Stimulated activated CD4-positive, alpha-beta T cell treated with anti-CD3 and anti-CD28 coated beads, Interleukin-4, amount 100 ng/mL, for 24 hours (primary cell): ENCODE data around the gene ANKRD11.
"Not testable (repeated sequence)": the region's sequence is repeated elsewhere in the genome, so short reads cannot be mapped to it uniquely, and the experiment has no call there.

Source experiments
- DNase-seq: peaks from one replicate; pipeline ENCODE4 v3.0.0-alpha.2; 2020

Gene ANKRD11

DNA sequence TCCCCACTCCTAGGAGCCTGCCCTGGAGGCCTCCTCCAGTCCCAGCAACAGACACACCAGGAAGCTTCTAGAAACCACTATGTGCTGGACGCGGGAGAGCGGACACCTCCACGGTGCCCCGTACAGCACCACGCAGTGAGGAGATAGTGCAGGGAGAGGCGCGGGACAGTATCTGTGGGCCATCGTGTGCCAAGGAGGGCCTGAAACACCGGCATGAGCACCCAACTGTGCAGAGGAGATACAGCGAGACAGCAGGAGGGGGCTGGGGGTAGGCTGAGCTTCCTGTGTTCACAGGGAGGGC is 215.1 kb downstream of the ANKRD11 start:
- DNase-seq: no peak

DNA sequence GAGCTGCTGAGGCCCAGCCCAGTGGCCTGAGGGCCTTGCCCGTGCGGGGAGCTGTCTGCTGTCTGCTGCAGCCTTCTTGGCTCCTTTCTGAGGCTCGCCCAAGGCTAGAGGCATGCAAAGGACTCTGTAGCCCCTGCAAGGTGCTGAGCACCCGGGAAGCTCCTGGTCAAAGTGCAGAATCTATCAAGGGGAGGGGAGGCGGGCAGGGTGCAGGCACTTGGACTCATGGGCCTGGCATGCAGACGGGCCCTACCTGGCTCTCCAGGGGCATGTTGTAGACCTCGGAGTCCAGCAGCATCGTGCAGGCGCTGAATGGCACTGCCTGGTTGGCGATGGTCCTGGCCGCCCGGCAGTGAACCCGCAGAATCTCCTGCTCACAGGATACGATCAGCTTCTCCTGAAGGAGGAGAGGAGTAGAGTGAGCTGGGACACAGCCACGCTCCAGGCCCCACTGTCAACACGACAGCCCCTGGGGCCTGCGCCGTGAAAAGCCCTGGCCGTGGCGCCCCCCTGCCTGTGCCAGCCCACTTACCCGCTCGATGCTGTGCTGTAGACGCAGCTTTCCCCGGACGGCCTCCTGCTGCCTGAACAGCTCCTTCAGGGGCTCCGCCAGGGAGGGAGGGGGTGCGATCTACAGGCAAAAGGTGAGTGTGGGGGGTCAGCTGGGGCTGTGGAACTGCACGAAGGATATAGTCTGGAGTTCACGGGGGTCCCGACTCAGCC is 215.6 kb downstream of the ANKRD11 start:
- DNase-seq: no peak

DNA sequence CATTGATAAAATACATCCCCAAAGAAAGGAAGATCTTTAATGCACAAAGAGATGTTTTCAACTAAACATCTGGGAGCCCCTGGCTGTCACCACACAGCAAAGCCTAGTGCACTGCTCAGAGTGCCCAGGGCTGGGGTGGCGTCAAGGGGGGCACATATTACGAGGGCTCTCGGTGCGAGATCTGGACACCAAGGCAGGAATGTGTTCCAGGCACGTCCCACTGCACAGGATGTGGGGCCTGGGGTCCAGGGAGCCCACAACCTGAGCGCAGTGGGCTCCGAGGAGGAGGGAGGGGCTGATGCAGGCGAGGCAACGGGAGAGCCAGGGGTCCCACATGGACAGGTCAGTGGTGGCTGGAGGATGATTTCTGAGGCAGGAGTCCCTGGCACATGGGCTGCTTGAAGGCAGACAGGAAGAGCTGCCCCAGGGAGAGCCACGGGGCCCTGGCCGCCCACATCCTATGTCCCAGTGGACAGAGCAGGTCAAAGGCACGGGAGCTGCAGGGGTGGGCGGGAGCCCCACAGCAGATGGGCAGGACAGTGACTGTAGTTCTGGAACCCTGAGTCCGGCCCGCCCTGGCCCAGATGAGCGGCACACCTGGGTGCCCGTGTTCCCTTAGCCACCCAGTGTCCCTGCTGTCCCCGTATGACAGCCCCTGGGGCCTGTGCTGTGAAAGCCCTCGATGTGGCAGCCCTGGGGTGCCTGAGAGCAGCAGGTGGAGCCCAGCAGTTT is 216.5 kb downstream of the ANKRD11 start:
- DNase-seq: no peak

DNA sequence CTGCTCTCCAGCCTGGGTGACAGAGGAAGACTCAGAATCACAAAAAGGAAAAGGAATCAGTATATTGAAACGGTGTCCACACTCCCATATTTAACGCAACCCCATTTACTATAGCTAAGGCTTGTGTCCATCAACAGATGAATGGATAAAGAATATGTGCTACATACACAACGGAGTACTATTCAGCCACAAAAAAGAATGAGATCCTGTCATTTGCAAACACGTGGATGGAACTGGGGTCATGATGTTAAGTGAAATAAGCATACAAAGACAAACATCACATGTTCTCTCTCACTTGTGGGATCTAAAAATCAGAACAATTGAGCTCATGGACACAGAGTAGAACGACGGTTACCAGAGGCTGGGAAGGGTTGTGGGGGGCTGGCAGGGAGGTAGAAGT is 217.7 kb downstream of the ANKRD11 start:
- DNase-seq: no peak

DNA sequence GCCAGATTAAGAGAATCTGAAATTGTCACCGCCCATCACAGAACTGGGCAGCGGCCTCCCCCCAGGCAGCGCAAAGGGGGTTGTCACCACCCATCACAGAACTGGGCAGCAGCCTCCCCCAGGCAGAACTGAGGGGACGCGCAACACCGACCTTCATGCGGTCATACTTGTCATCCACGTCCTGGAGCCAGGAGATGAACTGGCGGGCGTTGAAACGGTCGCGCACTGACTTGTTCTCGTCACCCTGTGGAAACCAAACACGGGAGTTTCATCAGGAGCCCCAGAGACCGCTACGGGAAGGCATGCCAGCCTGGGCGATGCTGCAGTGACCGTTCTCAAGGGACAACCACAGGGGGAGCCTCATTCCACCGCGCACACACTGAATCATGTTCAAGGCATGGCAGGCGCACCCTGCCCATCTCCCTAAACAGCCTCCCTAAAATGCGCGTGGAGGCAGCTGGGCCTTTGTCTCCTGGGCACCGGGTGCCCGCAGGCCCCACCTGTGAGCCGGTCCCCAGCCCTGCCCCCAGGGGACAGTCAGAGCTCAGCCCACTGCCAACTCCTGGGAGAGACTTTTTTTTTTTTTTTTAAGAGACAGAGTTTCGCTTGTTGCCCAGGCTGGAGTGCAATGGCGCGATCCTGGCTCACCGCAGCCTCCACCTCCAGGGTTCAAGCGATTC is 219.6 kb downstream of the ANKRD11 start:
- no peak for DNase-seq

DNA sequence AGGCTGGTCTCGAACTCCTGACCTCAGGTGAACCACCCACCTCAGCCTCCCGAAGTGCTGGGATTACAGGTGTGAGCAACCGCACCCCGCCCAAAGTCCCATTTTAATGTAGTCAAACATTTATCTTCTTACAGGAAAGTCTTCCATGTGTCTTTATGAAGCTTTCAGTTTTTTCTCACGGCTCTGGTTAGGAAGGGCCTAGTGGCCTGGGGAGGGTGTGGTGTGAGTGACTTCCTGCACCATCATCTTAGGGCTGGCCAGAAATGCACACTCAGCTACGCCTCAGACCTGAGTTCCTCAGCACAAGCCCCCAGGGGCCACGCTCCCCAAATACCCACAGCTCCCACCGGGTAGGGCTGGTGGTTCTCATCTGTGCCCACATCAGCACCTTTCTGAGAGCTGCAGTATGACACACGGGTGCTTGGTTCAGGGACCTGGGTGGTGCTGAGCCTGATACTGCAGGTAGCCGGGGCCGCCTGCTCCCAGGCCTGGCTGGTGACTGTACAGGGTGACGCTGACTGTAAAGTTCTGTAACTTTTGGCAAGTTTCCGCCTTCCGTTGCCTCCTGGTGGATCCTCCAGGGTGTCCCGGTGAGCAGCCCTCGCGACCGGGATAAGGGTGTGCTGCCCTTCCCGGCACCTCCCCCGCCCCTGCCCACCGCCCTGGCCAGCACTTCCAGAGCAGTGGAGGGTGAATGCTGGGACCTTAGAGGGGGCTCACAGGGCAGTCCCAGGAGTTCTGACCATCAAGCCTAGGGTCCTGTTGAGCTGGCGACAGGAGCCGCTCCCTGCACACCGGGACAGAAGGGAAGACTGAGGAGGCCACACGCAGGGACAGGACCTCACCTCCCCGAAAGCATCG is 220.3 kb downstream of the ANKRD11 start:
- no peak for DNase-seq

DNA sequence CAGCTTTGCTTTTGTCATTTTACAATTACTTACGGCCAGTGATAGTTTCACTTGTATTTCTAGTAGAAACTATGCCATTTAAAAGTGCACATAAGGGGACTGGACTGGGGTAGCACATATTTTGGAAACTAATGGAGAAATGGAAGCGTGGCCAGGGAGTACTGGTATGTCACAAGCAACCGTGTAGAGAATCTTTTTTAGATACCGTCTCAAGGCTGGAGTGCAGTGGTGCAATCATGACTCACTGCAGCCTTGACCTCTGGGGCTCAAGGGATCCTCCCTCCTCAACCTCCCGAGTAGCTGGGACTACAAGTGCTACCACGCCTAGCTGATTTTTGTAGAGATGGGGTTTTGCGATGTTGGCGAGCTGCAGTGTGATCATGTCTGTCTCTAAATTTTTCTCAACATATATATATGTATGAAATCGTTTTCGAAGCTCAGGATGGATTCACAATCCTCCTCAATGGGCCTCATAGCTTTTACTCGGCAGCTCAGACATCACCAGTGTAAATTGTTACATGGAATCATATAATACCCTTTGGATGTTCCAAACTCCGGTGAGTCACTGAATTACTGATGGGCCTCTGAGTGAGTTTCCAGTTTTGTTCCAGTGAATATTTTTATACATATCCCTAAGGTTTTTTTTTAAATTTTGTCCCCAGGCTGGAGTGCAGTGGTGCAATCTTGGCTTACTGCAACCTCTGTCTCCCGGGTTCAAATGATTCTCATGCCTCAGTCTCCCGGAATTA is 221.2 kb downstream of the ANKRD11 start:
- no peak for DNase-seq

DNA sequence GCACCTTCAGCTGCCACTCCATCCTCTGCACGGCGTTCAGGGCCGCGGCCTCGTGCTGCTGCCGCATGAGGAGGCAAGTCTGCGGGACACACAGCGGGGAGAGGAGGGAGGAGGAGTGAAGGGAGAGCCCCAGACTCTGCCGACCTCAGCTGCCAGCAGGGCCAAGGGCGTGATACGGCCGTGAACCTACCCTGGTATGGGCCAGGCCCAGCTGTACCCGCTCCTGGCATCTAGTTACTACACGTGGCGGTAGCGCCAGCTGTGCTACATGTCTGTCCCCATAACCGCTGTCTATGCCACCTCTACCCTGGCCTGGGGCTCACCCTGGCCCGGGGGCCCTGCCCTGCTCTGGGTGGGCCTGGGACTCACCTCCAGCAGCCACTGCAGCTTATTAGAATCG is 221.8 kb downstream of the ANKRD11 start:
- no peak for DNase-seq

DNA sequence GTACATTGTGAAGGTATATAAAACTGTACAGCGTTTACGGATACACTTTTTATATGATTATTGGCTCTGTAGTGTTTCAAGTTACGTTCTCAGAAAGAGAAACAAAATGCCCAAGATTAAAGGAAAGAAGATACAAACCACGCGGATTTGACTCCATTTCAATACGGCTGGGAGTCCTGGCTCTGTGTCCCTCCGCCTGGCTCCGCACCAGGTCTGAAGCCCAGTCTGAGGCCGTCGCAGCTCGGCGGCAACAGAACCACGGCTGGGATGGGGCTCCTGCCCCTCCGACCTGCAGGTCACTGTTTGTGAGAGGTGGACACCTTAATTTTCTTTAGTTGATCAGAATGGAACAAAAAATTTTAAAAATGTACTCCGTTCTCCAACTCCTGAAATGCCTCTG is 222.6 kb downstream of the ANKRD11 start:
- DNase-seq: not testable (repeated sequence)

DNA sequence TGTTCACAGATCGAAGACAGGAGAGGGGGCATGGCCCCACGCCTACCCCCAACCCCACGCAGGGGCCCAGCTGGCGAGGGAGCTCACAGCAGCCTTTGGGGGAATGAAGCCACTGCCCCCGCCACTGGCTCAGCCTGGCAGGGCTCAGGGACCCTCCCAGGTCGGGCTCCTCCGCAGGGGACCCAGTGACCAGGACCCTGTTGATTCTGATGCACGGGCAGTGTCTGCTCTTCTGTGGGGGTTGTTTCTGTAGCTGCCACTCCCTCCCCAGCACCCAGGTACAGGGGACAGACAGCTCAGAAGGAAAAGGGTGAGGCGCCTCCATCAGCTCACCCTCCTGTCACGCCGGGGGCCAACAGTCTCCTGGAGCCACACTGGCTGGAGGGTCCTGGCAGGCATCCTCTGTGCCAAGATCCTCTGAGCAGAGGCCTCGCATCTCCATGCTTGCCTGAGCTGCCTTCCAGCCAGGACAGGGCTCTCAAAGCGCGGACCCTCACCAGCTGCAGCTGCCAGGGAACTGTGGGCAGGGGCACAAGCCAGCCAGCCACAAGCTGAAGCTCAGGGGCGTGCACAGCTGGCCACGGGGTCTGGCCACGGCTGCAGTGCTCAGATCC is 223.7 kb downstream of the ANKRD11 start:
- no peak for DNase-seq

DNA sequence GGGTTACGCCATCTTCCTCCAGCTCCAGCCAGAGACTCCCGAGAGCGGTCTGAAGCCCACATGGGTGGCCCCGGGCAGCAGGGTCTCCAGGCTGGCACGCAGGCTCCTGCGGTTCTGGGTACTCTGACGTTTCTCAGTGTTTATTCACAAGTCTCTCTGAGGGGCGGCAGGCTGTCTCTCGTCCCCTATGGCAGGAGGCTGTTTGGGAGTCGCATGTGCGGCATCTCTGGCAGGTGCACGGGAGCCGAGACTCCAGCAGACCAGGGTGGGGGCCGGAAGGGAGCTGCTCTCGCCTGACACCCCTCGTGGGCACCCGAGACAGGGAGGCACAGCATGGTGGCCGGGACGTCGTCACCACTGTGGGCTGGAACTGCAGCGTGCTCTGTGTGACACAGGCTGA is 224.7 kb downstream of the ANKRD11 start:
- no peak for DNase-seq

DNA sequence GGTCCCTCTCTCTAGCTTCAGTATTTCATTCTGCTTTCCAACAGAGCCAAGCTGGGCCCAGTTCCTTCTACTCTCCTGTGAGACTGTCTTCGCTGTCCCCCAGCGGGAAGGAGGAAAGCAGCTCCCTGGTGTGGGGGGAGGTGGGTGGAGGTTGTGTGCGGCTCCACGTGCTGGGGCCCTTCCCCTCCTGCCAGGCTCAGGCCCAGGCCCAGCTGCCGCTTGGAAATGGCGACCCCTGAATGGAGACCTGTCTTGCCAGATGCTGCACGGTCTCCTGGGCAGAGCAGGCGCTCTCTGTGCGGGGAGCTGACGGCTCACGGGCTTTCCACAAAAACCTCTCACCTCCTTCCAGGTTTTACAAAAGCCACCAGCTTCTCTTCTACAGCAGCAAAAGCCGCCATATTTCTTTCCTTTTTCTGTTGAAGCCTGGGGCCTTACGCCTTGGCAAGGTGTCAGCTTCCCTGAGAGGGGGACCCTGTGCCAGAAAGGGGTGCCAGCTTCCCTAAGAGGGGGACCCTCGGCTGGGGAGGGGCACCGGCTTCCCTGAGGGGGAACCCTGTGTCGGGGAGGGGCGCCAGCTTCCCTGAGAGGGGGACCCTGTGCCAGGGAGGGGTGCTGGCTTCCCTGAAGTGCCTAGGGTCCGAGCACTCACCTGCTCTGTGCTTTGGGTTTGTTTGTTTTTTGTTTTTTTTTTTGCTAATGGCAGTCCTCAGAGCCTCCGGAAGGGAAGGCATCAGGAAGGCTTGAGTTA is 225.4 kb downstream of the ANKRD11 start:
- no peak for DNase-seq

DNA sequence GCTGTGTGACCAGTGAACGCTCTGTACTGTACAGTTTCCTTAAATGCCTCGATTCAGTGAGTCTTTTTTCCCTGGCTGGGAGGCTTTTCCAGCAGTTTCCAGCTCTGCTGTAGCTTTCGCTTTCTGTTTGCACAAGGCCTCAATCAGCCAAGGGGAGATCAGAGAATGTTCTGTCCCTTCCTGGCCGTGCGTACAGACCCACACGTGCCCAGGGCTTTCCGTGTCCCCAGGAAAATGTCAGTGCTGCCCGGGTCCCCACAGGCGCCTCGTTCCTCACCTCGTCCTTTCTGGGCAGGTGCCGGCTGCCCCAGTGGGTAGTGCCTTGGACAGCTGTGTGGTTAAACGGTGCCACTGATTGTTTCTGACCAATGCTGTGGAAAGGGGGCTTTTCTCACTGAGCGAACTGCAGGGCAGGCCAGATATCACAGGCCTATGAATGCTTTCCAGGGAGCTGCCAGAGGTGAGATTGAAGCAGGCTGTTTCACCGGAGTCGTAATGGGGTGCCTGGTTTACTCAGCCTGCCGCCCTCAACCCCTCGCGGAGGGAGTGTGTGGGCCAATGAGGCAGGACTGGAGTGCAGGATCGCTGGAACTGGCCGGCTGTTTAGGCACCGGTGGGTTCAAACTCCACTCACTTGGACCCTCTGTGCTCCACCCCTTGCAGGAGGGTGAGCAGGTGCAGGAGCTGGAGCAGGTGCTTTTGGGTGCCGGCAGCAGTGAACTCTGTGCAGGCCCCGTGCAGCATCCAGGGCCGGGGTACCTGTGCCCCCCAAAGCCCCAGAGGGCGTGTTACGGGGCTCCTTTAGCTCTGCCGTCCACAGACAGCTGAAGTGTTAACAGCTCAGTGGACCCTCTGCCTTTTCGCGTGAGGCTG is 228.4 kb downstream of the ANKRD11 start:
- no peak for DNase-seq

DNA sequence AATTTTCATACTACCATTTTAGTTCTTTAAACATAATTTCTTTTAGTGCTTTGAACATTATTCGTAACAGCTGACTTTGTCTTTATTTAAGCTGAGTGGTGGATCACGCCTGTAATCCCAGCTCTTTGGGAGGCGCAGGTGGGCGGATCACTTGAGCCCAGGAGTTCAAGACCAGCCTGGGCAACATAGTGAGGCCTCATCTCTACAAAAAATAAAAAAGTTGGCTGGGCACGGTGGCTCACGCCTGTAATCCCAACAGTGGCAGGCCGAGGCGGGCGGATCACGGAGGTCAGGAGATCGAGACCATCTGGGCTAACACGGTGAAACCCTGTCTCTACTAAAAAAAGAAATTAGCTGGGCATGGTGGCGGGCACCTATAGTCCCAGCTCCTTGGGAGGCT is 230.5 kb downstream of the ANKRD11 start:
- DNase-seq: not testable (repeated sequence)

DNA sequence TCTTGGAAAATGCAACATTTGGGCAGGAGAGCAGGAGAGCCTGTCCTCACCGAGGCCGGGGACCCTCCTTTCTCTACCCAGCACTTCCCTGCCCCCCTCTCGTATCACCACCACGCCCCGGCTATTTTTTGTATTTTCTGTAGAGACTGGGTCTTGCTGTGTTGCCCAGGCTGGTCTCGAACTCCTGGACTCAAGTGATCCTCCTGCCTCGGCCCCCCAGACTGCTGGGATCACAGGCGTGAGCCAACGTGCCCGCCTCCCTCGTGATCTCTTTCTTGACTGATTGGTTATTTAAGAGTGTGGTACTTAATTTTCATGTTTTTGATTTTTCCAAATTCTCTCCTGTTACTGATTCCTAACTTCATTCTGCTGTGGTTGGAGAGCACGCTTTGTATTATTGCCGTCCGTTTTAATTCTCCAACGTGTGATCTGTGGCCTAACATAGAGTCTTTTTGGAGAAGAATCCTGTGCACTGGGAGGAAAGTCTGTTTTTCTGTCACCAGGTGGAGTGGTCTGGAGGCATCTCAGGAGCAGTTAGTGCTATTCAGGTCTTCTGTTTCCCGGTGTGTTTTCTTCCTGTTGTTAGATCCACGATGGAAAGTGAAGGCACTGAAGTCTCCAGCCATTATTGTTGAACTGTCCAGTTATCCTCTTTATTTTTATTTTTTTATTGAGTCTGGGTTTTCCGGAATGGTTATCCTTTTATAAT is 232.4 kb downstream of the ANKRD11 start:
- no peak for DNase-seq

DNA sequence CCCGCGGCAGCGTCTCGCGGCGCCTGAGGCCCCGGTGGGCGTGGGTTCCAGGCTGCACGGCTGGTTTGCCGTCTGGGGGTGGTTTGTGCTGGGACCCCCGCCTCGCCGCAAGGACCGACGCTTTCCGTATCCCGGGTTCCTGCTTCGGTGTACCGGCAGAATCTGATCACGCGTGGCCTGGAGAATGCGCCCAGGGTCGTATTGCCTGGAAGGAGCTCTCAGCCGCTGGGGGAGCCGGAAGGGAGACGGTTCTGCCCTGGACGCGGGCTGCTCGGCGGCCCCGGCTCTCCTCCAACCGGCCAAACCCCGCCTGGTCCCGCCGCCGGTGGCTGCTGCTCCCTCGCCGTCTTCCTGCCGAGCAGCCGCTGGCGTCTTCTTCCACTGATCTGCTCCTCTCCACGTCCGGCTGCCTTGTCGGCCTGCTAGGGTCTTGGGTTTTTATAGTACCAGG is 233.1 kb downstream of the ANKRD11 start:
- DNase-seq: no peak

DNA sequence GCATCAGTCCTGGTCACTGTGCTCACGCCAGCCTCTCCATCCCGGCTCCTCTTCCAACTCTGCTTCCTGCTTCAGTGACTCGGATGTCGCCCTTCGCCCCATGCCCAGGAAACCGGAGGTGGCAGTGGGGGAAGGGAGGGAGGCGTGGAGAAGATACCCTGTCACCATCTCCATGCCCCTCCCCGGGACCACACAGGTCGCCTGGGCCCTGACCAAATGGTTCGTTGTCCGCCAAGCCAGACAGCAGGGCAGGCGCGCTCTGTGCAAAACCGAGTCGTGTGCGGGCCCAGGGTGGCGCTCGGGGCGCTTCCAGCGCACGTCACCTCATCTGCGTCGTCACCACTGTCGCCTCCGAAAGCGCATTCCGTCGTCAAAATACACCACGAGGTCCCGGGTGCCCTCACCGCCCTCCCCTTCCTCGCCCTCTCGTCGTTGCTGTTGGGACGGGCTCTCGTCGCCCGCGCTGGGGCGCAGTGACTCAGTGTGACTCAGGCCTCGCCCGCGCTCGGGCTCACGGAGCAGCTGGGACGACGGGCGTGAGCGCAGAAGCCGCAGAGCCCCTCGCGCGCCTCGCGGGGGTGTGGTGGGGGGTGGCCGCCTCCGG is 233.6 kb downstream of the ANKRD11 start:
- DNase-seq: peak; percentile 83

DNA sequence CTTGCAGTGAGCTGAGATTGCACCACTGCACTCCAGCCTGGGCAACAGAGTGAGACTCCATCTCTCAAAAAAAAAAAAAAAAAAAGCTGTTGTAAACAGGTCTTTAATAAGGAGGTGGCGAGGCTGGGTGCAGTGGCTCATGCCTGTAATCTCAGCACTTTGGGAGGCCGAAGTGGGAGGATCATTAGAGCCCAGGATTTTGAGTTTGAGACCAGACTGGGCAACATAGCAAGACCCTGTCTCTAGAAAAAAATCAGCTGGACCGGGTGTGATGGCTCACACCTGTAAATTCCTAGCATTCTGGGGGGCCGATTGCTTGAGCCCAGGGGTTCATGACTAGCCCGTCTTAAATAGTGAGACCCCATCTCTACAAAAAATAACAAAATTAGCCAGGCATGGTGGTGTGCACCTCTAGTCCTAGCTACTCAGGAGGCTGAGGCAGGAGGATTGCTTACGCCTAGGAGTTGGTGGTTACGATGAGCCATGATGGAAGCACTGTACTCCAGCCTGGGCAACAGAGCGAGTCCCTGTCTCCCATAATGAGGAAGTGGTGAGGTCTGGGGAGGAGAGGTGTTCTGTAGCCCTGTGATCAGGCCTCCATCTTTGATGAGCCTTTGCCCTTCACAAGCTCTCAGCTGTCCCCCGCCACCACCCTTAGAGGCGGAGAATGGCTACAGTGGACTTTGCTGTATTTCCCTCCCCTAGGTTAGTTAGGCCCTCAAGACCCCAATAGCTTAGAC is 236.6 kb downstream of the ANKRD11 start:
- no peak for DNase-seq
